ENCODE data around the gene PLCB1.

- TF ChIP-seq EZH2 (IDR thresholded peaks at IDR 0.05; ENCODE audit: borderline replicate concordance) (no peak), EZH2phosphoT487 (IDR thresholded peaks at IDR 0.05; ENCODE audit: low read depth, severe bottlenecking, unreplicated experiment) (no peak)
- TF ChIP-seq, protein P1, sequence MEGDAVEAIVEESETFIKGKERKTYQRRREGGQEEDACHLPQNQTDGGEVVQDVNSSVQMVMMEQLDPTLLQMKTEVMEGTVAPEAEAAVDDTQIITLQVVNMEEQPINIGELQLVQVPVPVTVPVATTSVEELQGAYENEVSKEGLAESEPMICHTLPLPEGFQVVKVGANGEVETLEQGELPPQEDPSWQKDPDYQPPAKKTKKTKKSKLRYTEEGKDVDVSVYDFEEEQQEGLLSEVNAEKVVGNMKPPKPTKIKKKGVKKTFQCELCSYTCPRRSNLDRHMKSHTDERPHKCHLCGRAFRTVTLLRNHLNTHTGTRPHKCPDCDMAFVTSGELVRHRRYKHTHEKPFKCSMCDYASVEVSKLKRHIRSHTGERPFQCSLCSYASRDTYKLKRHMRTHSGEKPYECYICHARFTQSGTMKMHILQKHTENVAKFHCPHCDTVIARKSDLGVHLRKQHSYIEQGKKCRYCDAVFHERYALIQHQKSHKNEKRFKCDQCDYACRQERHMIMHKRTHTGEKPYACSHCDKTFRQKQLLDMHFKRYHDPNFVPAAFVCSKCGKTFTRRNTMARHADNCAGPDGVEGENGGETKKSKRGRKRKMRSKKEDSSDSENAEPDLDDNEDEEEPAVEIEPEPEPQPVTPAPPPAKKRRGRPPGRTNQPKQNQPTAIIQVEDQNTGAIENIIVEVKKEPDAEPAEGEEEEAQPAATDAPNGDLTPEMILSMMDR (IDR thresholded peaks at IDR 0.05; ENCODE audit: poor library complexity) = no peak
Measured at GRCh38 chr20:8509809-8510208, 377.7 kb downstream of the PLCB1 start.

Data from hepatocyte (in vitro differentiated cells).